Subcutaneous abdominal adipose tissue (tissue), 5 donors: ENCODE data around the gene MS4A4A.

Experiments
- H3K27ac ChIP-seq: one replicate; pipeline ENCODE4 v1.7.0; 2013; ENCODE audit warnings: low read depth, mild to moderate bottlenecking, inconsistent platforms, low read length, moderate library complexity
- H3K27me3 ChIP-seq, 5 donors: one replicate each; pipeline ENCODE4 v1.7.0; 2013; ENCODE audit warnings: low read length in 5 of 5, inconsistent platforms in 1 of 5; ENCODE audit not compliant: control insufficient read depth in 5 of 5, insufficient read depth in 4 of 5
- H3K36me3 ChIP-seq, 5 donors: one replicate each; pipeline ENCODE4 v1.7.0; 2013; ENCODE audit warnings: low read length in 5 of 5; ENCODE audit not compliant: control insufficient read depth in 5 of 5, insufficient read depth in 5 of 5
- H3K4me1 ChIP-seq, 5 donors: one replicate each; pipeline ENCODE4 v1.7.0; 2013; ENCODE audit warnings: low read length in 5 of 5, mild to moderate bottlenecking in 3 of 5, moderate library complexity in 1 of 5; ENCODE audit not compliant: control insufficient read depth in 5 of 5, insufficient read depth in 5 of 5
- H3K4me3 ChIP-seq, 5 donors: one replicate each; pipeline ENCODE4 v1.7.0; 2013; ENCODE audit warnings: low read length in 5 of 5, low read depth in 1 of 5
- H3K9ac ChIP-seq, 5 donors: one replicate each; pipeline ENCODE4 v1.7.0; 2013; ENCODE audit warnings: low read length in 5 of 5, mild to moderate bottlenecking in 4 of 5, moderate library complexity in 3 of 5
- H3K9me3 ChIP-seq, 5 donors: one replicate each; pipeline ENCODE4 v1.7.0; 2013; ENCODE audit warnings: low read length in 5 of 5; ENCODE audit not compliant: control insufficient read depth in 5 of 5
- donor health status: healthy.
- donor health status: healthy.
- donor health status: healthy.
- donor health status: healthy.
- donor health status: healthy.

Gene MS4A4A

GRCh38 chr11:60280412-60280811, at the start of gene MS4A4A:
TSS of gene MS4A4A (plus strand) at chr11:60280666. CDS start at chr11:60280676, 10 bp downstream.
- peak within 1 kb of the TSS; percentile 32 for H3K27ac ChIP-seq
- no peaks in the 10 kb centered on the region for H3K27me3 ChIP-seq
- H3K9me3 ChIP-seq = no peaks in the 10 kb centered on the region
- H3K36me3 ChIP-seq = no peaks in the 10 kb centered on the region
- H3K4me1 ChIP-seq = peaks cover 0 to 3% (median 0%) of the 10 kb centered on the region in 5 donors
- peak within 1 kb of the TSS in 2 of 5 donors; percentile 28 to 45 for H3K9ac ChIP-seq
- H3K4me3 ChIP-seq = peak within 1 kb of the TSS; percentile 21 to 60 (median 54)

- Histone ChIP-seq H3K4me1 (peaks cover 0 to 3% (median 0%) of the 10 kb centered on the region in 5 donors), H3K9ac (no peak overlapping the region), H3K4me3 (no peak overlapping the region), H3K9me3 (peaks cover 0 to 4% (median 0%) of the 10 kb centered on the region in 5 donors), H3K27me3 (no peaks in the 10 kb centered on the region), H3K27ac (no peak overlapping the region), H3K36me3 (no peaks in the 10 kb centered on the region)
These were observed 49.8 kb upstream of the MS4A4A start for GRCh38 chr11:60230681-60231080.

GRCh38 chr11:60235321-60235720, 45.1 kb upstream of the MS4A4A start:
- peaks cover 0 to 4% (median 0%) of the 10 kb centered on the region in 5 donors for H3K9me3 ChIP-seq
- no peaks in the 10 kb centered on the region for H3K4me1 ChIP-seq
- H3K9ac ChIP-seq = no peak overlapping the region
- no peaks in the 10 kb centered on the region for H3K27me3 ChIP-seq
- no peaks in the 10 kb centered on the region for H3K36me3 ChIP-seq
- H3K27ac ChIP-seq = no peak overlapping the region
- no peak overlapping the region for H3K4me3 ChIP-seq

- Histone ChIP-seq H3K27ac (no peak overlapping the region), H3K27me3 (no peaks in the 10 kb centered on the region), H3K9ac (no peak overlapping the region), H3K4me1 (no peaks in the 10 kb centered on the region), H3K4me3 (no peak overlapping the region), H3K36me3 (no peaks in the 10 kb centered on the region), H3K9me3 (no peaks in the 10 kb centered on the region)
These were observed 39.8 kb upstream of the MS4A4A start for GRCh38 chr11:60240662-60241061.

GRCh38 chr11:60241786-60242185, 38.7 kb upstream of the MS4A4A start:
- Histone ChIP-seq H3K27ac (no peak overlapping the region), H3K4me1 (no peaks in the 10 kb centered on the region), H3K36me3 (no peaks in the 10 kb centered on the region), H3K27me3 (no peaks in the 10 kb centered on the region), H3K9ac (no peak overlapping the region), H3K9me3 (no peaks in the 10 kb centered on the region), H3K4me3 (no peak overlapping the region)

GRCh38 chr11:60242740-60243239, 37.7 kb upstream of the MS4A4A start, which contains the start of gene MS4A4E:
TSS of gene MS4A4E (minus strand) at chr11:60243137. CDS start at chr11:60230055, 13,082 bp downstream.
- H3K36me3 ChIP-seq = no peaks in the 10 kb centered on the region
- no peak within 1 kb of the TSS for H3K9ac ChIP-seq
- H3K27ac ChIP-seq = no peak within 1 kb of the TSS
- no peaks in the 10 kb centered on the region for H3K27me3 ChIP-seq
- H3K4me1 ChIP-seq = no peaks in the 10 kb centered on the region
- no peaks in the 10 kb centered on the region for H3K9me3 ChIP-seq
- peak within 1 kb of the TSS in 2 of 5 donors; percentile 5 to 36 for H3K4me3 ChIP-seq

- Histone ChIP-seq H3K4me3 (no peak overlapping the region), H3K27me3 (peaks cover 0 to 3% (median 0%) of the 10 kb centered on the region in 5 donors), H3K27ac (no peak overlapping the region), H3K9ac (no peak overlapping the region), H3K9me3 (peaks cover 0 to 10% (median 0%) of the 10 kb centered on the region in 5 donors), H3K36me3 (no peaks in the 10 kb centered on the region), H3K4me1 (peaks cover 0 to 7% (median 0%) of the 10 kb centered on the region in 5 donors)
These were observed 28.8 kb upstream of the MS4A4A start for GRCh38 chr11:60251485-60252212.

GRCh38 chr11:60252213-60253108, 28.0 kb upstream of the MS4A4A start:
- Histone ChIP-seq H3K27me3 (peaks cover 0 to 3% (median 0%) of the 10 kb centered on the region in 5 donors), H3K9me3 (peaks cover 0 to 10% (median 0%) of the 10 kb centered on the region in 5 donors), H3K4me3 (no peak overlapping the region), H3K36me3 (no peaks in the 10 kb centered on the region), H3K9ac (no peak overlapping the region), H3K4me1 (peaks cover 0 to 7% (median 0%) of the 10 kb centered on the region in 5 donors), H3K27ac (no peak overlapping the region)

- Histone ChIP-seq H3K4me1 (peaks cover 0 to 5% (median 0%) of the 10 kb centered on the region in 5 donors), H3K4me3 (no peak overlapping the region), H3K9ac (no peak overlapping the region), H3K36me3 (no peaks in the 10 kb centered on the region), H3K9me3 (peaks cover 0 to 10% (median 0%) of the 10 kb centered on the region in 5 donors), H3K27me3 (no peaks in the 10 kb centered on the region), H3K27ac (no peak overlapping the region)
These were observed 22.3 kb upstream of the MS4A4A start for GRCh38 chr11:60257956-60258722.
